Hindlimb muscle (tissue), 1 donor: ENCODE results near the gene SYT14. TPM values are rescaled to one million over a fixed set of nuclear protein-coding genes. Genes with fewer than 3 reads are reported as not detected.
"Not testable (repeated sequence)": the region's sequence is repeated elsewhere in the genome, so short reads cannot be mapped to it uniquely, and the experiment has no call there.

ENCODE experiments used
- DNase-seq: peaks from one replicate; pipeline ENCODE4 v3.0.0-alpha.2; 2013
- polyA plus RNA-seq: library from polyadenylated mRNA; unstranded; fragments of 120-200 nt; gene quantifications from one replicate; pipeline ENCODE4 v1.2.1, GENCODE V29; 2013; ENCODE audit not compliant: insufficient read length

The SYT14 gene
- polyA plus RNA-seq, 1 donor: 1.7 TPM

DNA sequence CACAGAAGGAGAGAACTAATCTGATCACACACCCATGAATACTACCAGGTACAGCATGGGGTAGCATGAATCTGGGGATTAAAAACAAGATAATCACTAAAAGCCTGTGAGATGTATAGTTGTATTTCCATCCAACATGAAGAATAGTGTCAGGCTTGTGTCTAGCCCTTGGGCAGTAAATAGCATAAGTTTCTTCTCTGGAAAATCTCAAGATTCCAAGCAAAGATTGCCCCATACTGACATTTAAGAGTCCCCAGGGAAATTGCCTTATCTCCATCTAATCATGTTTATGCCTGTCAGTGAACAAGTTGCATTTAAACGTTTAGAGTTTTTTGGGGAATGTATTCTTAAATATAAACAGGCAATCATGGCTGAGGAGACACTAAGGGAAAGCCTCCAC lies 185.4 kb downstream of the SYT14 start:
- DNase-seq: no peak

DNA sequence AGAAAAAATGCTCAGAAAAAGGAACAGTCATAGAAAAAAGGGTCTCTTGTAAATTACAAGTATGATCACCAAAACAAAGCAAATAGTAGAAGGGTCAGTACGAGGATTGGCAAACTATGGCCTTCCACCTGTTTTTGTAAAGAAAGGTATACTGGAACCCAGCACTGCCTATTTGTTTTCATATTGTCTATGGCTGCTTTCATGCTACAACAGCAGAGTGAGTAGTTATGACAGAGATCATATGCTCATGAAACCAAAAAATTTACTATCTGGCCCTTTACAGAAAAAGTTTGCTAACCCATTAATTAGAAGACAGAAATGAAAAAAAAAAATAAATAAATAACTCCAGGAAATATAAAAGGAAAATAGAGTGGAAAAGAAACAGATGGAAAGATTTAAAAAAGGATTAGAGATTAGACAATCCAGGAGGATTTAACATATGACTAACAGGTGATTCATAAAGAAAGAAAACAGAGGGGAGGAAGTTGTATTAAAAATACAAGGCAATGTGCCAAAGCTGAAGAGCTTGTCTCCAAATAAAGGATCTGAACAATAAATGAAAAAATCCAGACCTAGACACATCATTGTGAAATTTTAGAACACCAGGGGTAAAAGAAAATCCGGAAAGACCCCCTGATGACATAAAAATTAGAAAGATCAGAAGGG lies 186.0 kb downstream of the SYT14 start:
- DNase-seq: no peak

DNA sequence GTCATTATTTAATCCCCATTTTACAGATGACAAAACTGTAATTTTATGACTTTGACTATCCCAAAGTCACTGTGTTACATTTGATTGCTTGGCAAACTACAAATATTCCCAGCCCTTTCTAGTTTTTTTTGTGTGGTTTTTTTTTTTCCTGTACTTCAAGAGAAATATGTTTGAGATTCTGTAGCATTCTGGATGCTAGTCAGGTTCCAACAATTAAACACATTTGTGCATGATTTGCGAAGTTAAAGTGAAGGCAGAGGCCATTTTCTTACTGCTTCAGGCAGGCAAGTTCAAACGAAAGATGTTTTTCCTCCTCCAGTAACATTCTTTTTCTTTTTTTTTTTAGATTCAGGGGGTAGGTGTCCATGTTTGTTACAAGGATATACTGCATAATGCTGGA lies 186.7 kb downstream of the SYT14 start:
- no peak for DNase-seq

DNA sequence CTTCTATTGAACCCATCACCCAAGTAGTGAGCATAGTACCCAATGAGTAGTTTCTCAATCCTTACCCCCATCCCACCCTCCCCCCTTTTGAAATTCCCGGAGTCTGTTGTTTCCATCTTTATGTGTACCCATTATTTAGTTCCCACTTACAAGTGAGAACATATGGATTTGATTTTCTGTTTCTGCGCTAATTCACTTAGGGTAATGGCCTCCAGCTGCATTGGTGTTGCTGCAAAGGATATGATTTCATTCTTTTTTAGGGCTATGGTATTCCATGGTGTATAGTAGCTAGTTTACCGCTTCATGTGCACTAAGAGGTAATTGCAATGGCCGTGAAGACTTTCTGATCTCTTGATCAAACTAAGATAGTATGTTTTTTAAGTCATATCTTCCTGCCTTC lies 187.1 kb downstream of the SYT14 start:
- no peak for DNase-seq

DNA sequence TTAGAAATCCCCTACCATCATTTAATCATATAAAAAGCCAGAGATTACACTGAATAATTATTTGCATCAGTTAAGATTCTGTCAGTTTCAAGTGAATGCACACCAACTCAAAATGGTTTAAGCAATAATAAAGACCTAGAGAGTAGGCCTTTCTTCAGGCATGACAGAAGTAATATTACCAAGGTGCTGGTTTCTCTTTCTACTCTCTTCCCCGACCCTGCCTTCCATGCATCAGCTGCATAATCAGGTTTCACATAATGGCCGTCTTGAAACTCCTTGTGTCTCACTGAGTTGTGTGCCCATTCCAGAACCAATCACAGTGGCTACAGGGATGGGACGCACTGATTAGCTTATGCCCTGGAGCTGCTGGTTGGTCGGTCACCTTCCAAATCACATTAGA lies 191.1 kb downstream of the SYT14 start:
- DNase-seq: no peak

DNA sequence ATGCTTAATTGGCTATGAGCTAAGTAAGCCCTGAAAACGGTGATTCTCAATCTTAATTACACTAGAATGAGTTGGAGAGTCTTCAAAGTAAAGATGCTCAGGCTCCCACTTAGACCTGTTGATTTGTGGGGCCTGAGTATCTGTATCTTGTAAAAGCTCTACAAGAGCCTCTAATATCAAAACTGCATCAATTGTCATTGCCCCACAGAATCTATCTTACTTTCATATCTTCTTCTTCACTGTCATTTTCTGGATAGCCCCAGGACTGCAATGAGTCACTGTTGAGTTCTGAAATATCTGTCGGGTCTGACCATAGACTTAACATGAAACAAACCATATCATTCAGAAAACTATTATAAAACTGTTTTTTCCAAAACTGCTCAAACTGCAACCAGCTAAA lies 191.7 kb downstream of the SYT14 start:
- DNase-seq: no peak

DNA sequence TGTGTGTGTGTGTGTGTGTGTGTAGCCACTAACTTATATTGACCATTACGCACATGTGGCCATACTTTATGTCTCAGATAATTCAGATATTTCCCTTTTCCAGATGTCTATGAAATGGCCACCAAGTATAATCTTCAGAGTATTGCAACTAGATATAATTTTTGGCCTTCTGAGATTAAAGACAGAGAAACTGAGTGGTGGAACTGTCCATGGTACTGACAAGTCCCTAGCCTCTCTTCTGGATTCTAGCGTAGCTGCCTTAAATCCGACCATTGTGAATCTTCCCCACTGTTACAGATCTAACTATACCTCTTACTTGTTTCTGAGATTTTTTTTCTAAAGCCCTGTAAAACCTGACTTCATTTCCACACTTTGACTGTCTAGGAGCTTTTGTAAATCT lies 194.6 kb downstream of the SYT14 start:
- peak; percentile 34 for DNase-seq

DNA sequence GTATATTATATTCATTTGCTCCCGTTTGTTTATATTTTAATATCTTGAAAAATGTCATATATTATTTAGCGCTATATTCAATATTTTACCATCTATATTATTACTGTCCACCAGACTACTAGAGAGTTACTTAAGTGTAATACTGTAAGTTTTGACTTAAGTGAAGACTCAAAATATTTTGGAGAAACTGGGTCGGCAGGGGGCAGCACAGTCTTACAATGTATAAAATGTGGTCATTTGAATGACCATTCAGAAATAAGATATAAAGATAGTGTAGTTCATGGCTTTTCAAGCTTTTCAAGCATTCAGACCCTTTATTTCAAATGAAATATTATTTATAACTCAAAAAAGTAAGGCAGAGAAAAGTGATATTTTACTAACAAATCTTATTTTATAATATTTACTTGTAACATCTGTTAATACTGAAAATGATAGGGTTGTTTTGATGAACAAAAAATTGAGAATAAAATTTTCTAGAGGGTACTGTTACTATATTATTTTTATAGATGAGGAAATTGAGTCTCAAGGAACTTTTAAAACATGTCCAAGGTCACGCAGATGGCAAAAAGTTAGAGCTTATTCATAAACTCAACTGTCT lies 205.5 kb downstream of the SYT14 start:
- peak; percentile 63 for DNase-seq

DNA sequence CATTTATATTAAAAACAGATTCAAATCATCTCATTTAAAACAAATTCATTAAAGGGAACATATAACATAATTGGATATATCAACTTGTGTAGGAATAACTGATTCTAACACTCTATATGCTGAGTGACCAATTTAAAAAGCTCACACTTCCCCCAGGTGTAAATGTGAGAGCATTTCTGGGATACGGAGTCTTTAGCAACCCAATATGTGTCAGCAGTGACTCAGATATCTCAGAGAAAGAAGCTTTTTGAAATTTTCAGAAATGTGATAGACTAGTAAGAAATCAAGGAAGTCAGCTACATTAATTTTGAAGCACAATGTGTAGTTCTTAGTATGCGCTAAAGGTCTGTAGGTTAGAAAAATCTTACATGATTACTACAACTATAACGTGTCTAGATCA lies 206.7 kb downstream of the SYT14 start:
- DNase-seq: no peak

DNA sequence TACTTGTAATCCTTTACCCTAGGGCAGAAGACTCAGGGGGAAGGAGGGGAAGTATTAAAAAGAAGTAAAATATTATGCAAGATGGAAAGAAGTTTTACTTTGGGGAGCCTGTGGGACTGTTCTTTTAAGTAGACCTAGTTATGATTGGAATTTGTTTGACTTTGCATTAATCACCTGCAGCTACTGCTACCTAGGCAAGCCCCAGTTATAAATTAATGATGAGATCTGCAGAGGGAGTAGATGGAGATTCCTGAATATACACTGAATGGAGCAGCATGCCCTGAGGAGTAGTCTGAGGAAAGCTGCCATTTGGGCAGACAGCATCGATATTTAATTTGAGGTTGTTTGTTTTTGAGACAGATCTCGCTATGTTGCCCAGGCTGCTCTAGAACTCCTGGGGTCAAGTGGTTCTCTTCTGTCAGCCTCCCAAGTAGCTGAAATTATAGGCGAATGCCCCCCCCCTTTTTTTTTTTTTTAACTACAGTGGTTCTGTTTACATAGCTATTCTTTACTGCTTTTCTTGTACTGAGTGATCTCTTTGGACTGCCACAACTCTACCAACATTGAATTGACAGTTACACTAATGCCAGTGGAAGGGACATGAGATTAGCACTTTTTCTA lies 213.1 kb downstream of the SYT14 start:
- no peak for DNase-seq

DNA sequence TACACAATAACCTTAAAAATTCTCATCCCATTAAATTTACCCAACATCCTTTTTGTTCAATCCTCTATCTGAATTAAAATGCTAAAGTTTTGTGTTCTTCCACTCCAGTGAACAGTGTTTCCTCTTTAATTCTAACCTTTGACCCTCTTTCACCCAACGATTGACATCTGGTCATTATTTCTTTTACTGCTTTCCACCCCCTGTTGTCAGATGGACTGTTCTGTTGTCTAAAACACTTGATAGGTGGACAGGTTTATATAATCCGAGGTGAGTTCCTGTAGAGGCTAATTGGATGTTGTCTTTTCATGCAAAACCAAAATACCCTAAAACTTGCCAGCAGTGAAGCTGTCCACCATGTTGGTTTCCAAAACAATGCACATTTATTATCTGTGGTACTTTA lies 221.2 kb downstream of the SYT14 start:
- DNase-seq: no peak

DNA sequence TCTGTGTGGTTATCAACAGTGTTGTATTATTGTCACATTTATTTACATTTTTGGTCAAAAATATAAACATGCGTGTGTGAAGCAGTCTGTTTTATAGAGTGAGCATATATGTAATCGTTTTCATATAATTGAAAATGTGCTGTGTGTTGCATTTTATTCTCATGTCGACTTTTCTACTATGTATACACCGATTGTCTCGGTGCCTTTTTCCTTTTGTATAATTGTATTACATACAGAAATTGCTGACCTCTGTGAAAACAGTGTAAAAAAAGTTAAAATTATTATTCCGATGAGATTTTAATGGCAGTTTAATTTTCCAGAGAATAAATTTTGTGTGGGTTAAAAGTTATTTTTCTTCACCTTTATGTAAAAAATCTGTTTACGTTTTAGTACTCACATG lies 232.2 kb downstream of the SYT14 start:
- DNase-seq: no peak

DNA sequence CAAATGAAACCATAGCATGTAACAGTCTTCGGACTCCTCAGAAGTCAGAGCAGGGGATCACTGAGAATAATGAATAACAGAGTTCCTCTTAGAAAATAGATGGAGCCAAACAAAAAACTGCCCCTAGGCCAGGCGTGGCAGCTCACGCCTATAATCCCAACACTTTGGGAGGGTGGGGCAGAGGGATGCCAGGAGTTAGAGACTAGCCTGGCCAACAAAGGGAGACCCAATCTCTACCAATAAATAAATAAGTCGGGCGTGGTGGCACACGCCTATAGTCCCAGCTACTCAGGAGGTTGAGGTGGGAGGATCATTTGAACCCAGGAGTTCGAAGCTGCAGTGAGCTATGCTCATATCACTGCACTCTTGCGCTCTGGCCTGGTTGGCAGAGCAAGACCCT lies 236.1 kb downstream of the SYT14 start:
- no peak for DNase-seq

DNA sequence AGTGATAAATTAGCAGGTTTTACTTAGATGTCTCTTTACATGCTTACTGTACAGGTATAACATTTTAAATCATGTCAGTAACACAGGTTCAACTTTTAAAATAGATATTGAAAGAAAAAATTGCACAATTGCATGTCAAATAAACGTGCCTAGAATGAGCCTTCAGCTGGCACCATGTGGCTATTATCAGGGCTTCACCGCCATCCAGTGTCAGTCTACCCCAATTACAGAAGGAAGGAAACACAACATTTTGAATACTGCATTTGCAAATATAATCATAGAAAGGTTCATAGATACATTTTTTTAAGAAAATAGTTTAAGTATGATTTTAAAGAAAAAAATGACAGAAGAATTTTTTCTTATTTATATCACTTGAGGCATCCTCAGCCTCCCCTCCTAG lies 247.0 kb downstream of the SYT14 start:
- no peak for DNase-seq

DNA sequence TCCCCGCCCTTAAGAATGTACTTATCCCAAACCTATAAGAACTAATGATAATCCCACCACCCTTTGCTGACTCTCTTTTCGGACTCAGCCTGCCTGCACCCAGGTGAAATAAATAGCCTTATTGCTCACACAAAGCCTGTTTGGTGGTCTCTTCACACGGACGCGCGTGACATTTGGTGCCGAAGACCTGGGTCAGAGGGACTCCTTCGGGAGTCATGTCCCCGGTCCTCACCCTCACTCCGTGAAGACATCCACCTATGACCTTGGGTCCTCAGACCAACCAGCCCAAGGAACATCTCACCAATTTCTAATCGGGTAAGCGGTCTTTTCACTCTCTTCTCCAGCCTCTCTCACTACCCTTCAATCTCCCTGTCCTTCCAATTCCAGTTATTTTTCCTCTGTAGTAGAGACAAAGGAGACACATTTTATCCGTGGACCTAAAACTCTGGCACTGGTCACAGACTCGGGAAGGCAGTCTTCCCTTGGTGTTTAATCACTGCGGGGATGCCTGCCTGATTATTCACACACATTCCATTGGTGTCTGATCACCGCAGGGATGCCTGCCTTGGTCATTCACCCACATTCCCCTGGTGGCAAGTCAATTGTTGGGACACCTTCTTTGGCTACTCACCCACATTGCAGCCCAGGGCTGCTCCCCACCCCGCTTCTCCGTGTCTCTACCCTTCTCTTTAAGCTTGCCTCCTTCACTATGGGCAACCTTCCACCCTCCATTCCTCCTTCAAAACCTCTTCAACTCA lies 250.0 kb downstream of the SYT14 start:
- not testable (repeated sequence) for DNase-seq

DNA sequence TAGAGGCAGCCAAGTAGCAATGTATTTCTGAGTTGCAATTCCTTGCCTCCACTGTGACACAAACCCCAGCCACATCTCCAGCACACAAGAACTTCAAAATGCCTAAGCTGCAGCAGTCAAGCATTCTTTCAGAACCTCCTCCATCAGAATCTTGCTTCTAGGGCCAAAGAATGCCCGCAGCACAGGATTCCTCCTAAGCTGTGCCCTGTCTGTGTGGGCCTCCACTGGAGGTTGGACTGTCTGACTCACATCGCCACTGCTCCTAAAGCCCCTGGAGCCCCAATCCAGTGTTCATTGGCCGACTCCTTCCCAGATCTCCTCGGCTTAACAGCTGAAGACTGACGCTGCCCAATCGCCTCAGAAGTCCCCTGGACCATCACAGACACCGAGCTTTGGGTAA lies 251.4 kb downstream of the SYT14 start:
- DNase-seq: no peak

DNA sequence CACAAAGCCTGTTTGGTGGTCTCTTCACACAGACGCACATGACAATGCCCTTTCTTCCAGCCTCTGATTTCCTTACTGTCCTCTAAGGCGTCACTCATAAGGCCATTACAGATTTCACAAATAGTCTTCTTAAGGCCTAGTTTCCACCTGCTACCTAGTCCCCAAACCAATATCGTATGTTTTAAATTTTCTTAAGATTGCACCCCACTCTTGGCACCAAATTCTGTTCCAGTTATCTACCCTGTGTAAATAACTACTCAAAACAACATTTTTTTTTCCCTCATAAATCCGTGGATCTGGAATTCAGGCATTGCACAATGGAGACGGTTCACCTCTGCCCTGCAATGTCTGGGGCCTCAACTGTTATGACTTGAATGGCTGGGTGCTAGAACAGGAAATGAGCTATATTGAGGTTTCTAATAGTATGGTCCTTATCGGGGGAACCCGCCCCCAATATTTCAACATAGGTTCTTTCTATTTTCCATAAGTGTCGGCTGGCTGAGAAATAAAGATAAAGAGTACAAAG lies 257.7 kb downstream of the SYT14 start:
- no peak for DNase-seq

DNA sequence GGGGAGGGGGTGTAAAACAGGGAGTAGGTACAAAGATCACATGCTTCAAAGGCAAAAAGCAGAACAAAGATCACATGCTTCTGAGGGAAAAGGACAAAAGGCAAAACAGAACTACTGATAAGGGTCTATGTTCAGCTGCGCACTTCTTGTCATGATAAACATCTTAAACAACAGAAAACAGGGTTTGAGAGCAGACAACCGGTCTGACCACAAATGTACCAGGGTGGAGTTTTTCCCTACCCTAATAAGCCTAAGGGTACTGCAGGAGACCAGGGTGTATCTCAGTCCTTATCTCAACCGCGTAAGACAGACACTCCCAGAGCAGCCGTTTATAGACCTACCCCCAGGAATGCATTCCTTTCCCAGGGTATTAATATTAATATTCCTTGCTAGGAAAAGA lies 258.2 kb downstream of the SYT14 start:
- DNase-seq: not testable (repeated sequence)

DNA sequence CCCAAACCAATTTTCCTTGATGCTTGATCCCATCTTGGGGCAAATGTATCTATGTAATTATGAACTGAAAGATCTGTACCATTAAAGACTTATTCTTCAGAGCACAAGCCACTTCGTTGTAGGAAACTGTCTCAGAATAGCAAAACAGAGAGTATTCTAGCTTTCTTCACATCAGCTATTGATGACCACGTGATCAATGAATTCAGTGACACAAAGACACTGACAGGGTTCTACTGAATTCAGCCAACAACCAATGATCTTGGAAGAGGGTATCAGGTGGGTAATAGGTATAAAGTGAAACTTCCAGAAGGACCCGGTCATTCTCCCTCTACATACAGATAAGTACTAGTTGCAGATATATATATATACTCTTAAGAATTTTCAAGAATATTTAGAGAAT lies 260.8 kb downstream of the SYT14 start:
- DNase-seq: no peak

DNA sequence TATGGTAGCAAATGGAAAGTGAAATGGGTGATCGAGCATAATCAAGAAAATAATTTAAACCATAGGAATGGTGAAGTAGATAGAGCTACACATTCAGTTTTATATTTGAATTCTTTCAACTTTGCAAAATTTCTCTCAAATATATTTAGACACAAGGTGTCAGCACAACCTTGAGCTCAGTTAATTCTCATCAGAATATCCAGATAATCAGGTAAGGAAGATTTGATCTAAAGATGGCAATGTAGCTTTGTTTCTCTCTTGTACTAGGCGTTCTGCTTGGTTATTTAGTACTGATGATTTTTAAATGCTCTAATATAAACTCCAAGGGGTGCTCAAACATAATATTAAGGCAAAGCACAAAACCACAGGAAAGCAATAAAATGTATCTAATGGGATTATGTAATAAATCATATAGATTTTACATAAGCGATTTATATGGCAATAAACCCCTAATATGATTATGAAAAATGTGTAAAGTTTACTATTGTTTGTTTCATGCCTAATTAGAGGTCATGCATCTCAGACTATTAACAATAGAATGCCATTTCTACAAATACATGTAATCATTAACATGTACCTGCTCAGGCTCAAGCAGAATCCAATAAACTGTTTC lies 262.2 kb downstream of the SYT14 start:
- DNase-seq: no peak

DNA sequence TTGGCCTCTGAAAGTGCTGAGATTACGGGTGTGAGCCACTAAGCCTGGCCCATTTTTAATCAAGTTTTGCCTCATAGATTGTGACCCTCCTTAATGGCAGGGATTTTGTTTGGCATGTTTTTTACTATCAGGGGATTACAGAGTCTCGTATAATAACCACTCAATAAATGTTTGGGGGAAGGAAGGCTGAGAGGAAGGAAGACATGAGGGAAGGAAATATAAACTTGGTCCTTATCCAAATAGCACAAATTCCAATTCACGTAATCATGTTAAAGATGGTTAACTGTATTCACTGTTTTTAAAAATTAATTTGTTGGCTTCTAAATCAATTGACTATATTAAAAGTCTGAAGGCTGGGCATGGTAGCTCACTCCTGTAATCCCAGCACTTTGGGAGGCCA lies 263.7 kb downstream of the SYT14 start:
- DNase-seq: no peak

DNA sequence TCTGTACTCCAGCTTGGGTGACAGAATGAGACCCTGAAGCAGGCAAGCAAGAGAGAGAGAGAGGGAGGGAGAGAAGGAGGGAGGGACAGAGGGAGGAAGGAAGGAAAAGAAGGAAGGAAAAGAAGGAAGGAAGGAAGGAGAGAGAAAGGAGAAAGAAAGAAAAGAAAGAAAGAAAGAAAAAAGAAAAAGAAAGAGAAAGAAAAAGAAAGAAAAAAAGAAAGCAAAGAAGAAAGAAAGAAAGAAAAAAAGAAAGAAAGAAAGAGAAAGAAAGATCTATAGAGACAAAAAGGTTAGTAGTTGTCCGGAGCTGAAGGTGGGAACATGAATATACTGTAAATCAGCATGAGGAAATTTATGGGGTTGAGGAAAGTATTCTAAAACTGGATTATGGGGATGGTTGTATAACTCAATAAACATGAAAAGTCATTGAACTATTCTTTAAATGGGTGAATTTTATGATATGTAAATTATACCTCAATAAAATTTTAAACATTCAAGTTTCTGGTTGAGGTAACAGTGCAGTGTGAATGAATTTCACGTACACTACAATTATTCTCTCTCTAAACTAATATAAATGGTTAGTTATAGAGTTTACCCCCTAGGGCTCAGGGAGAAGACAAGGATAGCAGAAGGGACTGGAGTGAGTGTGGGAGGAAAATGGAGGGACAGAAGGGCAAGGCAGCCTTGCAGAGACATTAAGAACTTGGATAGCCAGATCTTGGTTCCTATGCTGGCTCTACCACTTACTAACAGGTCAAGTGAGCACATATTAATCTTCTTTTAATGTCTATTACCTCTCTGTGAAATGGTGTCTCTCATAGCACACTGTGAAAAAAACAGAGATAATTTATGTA lies 269.8 kb downstream of the SYT14 start:
- no peak for DNase-seq
